Large intestine (tissue), 3 donors: ENCODE results near the gene RBP2. TPM values are rescaled to one million over a fixed set of nuclear protein-coding genes. Genes with fewer than 3 reads are reported as not detected.
A peak's percentile ranks its signal among the peaks of the same experiment; 100 is the strongest.

Experiments
- DNase-seq, 2 donors: peaks; one replicate each; pipeline versions ENCODE4 v3.0.0 to v3.0.0-alpha.2; 2013
- H3K27ac ChIP-seq: one replicate; pipeline ENCODE4 v1.5.1; 2013; ENCODE audit warnings: low read length
- H3K27me3 ChIP-seq: 2 replicates; pipeline ENCODE4 v1.6.1; 2013; ENCODE audit warnings: low read length; ENCODE audit not compliant: control insufficient read depth, insufficient read depth
- H3K36me3 ChIP-seq: 2 replicates; pipeline ENCODE4 v1.6.1; 2013; ENCODE audit warnings: low read length; ENCODE audit not compliant: control insufficient read depth, insufficient read depth
- H3K4me1 ChIP-seq: one replicate; pipeline ENCODE4 v1.6.1; 2013; ENCODE audit warnings: low read length; ENCODE audit not compliant: control insufficient read depth, insufficient read depth
- H3K4me3 ChIP-seq: one replicate; pipeline ENCODE4 v1.5.1; 2013; ENCODE audit warnings: low read length
- H3K9me3 ChIP-seq: one replicate; pipeline ENCODE4 v1.6.1; 2013; ENCODE audit warnings: mild to moderate bottlenecking, low read depth, low read length, moderate library complexity; ENCODE audit not compliant: control insufficient read depth
- WGBS: methylation state at CpG from one replicate; pipeline ENCODE4 v1.1.5; 2013; ENCODE audit warnings: low lambda C conversion rate; ENCODE audit not compliant: insufficient coverage; 5-methylcytosine and 5-hydroxymethylcytosine counted together
- polyA plus RNA-seq: library from polyadenylated mRNA; unstranded; fragments of 120-200 nt; gene quantifications from one replicate; pipeline ENCODE4 v1.2.1, GENCODE V29; 2013

Gene RBP2
- polyA plus RNA-seq, 1 donor: 2,966 TPM

GRCh38 chr3:139518926-139519842 is 42.9 kb upstream of the RBP2 start:
- Histone ChIP-seq H3K4me3 (no peak overlapping the region), H3K36me3 (peaks cover 23% of the 10 kb centered on the region), H3K9me3 (no peaks in the 10 kb centered on the region), H3K27ac (peak overlapping the region; percentile 54), H3K4me1 (peaks cover 15% of the 10 kb centered on the region), H3K27me3 (no peaks in the 10 kb centered on the region)
- DNase-seq: no peak
- WGBS: no CpG with 5 or more reads among the region's 9 CpGs

GRCh38 chr3:139518306-139518705 is 42.0 kb upstream of the RBP2 start:
- no peaks in the 10 kb centered on the region for H3K27me3 ChIP-seq
- no CpG with 5 or more reads among the region's 6 CpGs for WGBS
- no peak overlapping the region for H3K27ac ChIP-seq
- DNase-seq: no peak
- H3K9me3 ChIP-seq: no peaks in the 10 kb centered on the region
- H3K36me3 ChIP-seq: peaks cover 23% of the 10 kb centered on the region
- no peak overlapping the region for H3K4me3 ChIP-seq
- peaks cover 15% of the 10 kb centered on the region for H3K4me1 ChIP-seq

GRCh38 chr3:139517321-139518065 is 41.2 kb upstream of the RBP2 start:
- no peak for DNase-seq
- no peaks in the 10 kb centered on the region for H3K9me3 ChIP-seq
- no peak overlapping the region for H3K27ac ChIP-seq
- no peak overlapping the region for H3K4me3 ChIP-seq
- H3K27me3 ChIP-seq: no peaks in the 10 kb centered on the region
- no CpG with 5 or more reads among the region's 5 CpGs for WGBS
- peaks cover 15% of the 10 kb centered on the region for H3K4me1 ChIP-seq
- H3K36me3 ChIP-seq: peaks cover 21% of the 10 kb centered on the region

GRCh38 chr3:139514741-139515140 is 38.4 kb upstream of the RBP2 start:
- no peak for DNase-seq
- no CpG with 5 or more reads among the region's 4 CpGs for WGBS

GRCh38 chr3:139509631-139510030 is 33.3 kb upstream of the RBP2 start:
- no peaks in the 10 kb centered on the region for H3K9me3 ChIP-seq
- H3K4me1 ChIP-seq: peaks cover 12% of the 10 kb centered on the region
- no peak overlapping the region for H3K27ac ChIP-seq
- no CpG with 5 or more reads among the region's 1 CpG for WGBS
- DNase-seq: no peak
- no peaks in the 10 kb centered on the region for H3K36me3 ChIP-seq
- no peak overlapping the region for H3K4me3 ChIP-seq
- H3K27me3 ChIP-seq: no peaks in the 10 kb centered on the region

More at GRCh38 chr3:139514741-139515140, 38.4 kb upstream of the RBP2 start:
- Histone ChIP-seq H3K27ac (no peak overlapping the region), H3K36me3 (peaks cover 17% of the 10 kb centered on the region), H3K27me3 (no peaks in the 10 kb centered on the region), H3K4me1 (peaks cover 8% of the 10 kb centered on the region), H3K9me3 (no peaks in the 10 kb centered on the region), H3K4me3 (no peak overlapping the region)

- DNase-seq: peak; percentile 30 to 71
- no peak overlapping the region for H3K4me3 ChIP-seq
- H3K27me3 ChIP-seq: no peaks in the 10 kb centered on the region
- H3K9me3 ChIP-seq: peaks cover 5% of the 10 kb centered on the region
- peak overlapping the region; percentile 77 for H3K27ac ChIP-seq
- peaks cover 12% of the 10 kb centered on the region for H3K4me1 ChIP-seq
- WGBS: 0% methylated on average over 1 of the region's 2 CpGs
- no peaks in the 10 kb centered on the region for H3K36me3 ChIP-seq
Observed at GRCh38 chr3:139506766-139507165, 30.4 kb upstream of the RBP2 start.

GRCh38 chr3:139505829-139506386 is 29.6 kb upstream of the RBP2 start:
- peaks cover 5% of the 10 kb centered on the region for H3K9me3 ChIP-seq
- no peaks in the 10 kb centered on the region for H3K36me3 ChIP-seq
- no CpG with 5 or more reads among the region's 2 CpGs for WGBS
- no peak overlapping the region for H3K4me3 ChIP-seq
- peak; percentile 96 to 99 for DNase-seq
- peaks cover 12% of the 10 kb centered on the region for H3K4me1 ChIP-seq
- peak overlapping the region; percentile 77 for H3K27ac ChIP-seq
- H3K27me3 ChIP-seq: no peaks in the 10 kb centered on the region

- 34% methylated on average over 2 of the region's 2 CpGs for WGBS
- Histone ChIP-seq H3K9me3 (peaks cover 11% of the 10 kb centered on the region), H3K36me3 (no peaks in the 10 kb centered on the region), H3K27ac (no peak overlapping the region), H3K4me1 (no peaks in the 10 kb centered on the region), H3K4me3 (no peak overlapping the region), H3K27me3 (no peaks in the 10 kb centered on the region)
- peak in 1 of 2 donors; percentile 13 for DNase-seq
Observed at GRCh38 chr3:139499536-139499935, 23.2 kb upstream of the RBP2 start.

- no CpG with 5 or more reads among the region's 6 CpGs for WGBS
Observed at GRCh38 chr3:139493826-139494385, 17.6 kb upstream of the RBP2 start.

GRCh38 chr3:139491966-139492365 is 15.7 kb upstream of the RBP2 start:
- peaks cover 6% of the 10 kb centered on the region for H3K9me3 ChIP-seq
- H3K27me3 ChIP-seq: no peaks in the 10 kb centered on the region
- no CpG with 5 or more reads among the region's 1 CpG for WGBS
- DNase-seq: no peak
- H3K27ac ChIP-seq: no peak overlapping the region
- H3K4me1 ChIP-seq: peaks cover 3% of the 10 kb centered on the region
- H3K4me3 ChIP-seq: no peak overlapping the region
- no peaks in the 10 kb centered on the region for H3K36me3 ChIP-seq

More at GRCh38 chr3:139493826-139494385, 17.6 kb upstream of the RBP2 start:
- no peak overlapping the region for H3K4me3 ChIP-seq
- no peaks in the 10 kb centered on the region for H3K27me3 ChIP-seq
- no peak for DNase-seq
- peaks cover 3% of the 10 kb centered on the region for H3K4me1 ChIP-seq
- H3K27ac ChIP-seq: no peak overlapping the region
- no peaks in the 10 kb centered on the region for H3K36me3 ChIP-seq
- H3K9me3 ChIP-seq: peaks cover 6% of the 10 kb centered on the region
